Muscle layer of duodenum (tissue), 2 donors: ENCODE data around the gene CLIP4.

Experiments used
- H3K27ac ChIP-seq: one replicate; pipeline ENCODE4 v1.7.0; 2013; ENCODE audit warnings: mild to moderate bottlenecking, low read length
- H3K27me3 ChIP-seq: one replicate; pipeline ENCODE4 v1.7.0; 2013; ENCODE audit warnings: low read depth, mild to moderate bottlenecking, control low read depth, low read length
- H3K36me3 ChIP-seq, 2 donors: one replicate each; pipeline ENCODE4 v1.7.0; 2013; ENCODE audit warnings: low read length in 2 of 2, control low read depth in 1 of 2, mild to moderate bottlenecking in 1 of 2; ENCODE audit not compliant: insufficient read depth in 2 of 2, control insufficient read depth in 1 of 2
- H3K4me1 ChIP-seq, 2 donors: one replicate each; pipeline ENCODE4 v1.7.0; 2013; ENCODE audit warnings: low read length in 2 of 2, mild to moderate bottlenecking in 2 of 2, control low read depth in 1 of 2, moderate library complexity in 1 of 2; ENCODE audit not compliant: insufficient read depth in 2 of 2, control insufficient read depth in 1 of 2
- H3K4me3 ChIP-seq, 2 donors: one replicate each; pipeline ENCODE4 v1.7.0; 2013; ENCODE audit warnings: low read length in 2 of 2, low read depth in 1 of 2, mild to moderate bottlenecking in 1 of 2
- H3K9me3 ChIP-seq, 2 donors: one replicate each; pipeline ENCODE4 v1.7.0; 2013; ENCODE audit warnings: low read length in 2 of 2, control low read depth in 1 of 2, mild to moderate bottlenecking in 1 of 2; ENCODE audit not compliant: control insufficient read depth in 1 of 2
- donor health status: healthy.

CLIP4 gene

DNA sequence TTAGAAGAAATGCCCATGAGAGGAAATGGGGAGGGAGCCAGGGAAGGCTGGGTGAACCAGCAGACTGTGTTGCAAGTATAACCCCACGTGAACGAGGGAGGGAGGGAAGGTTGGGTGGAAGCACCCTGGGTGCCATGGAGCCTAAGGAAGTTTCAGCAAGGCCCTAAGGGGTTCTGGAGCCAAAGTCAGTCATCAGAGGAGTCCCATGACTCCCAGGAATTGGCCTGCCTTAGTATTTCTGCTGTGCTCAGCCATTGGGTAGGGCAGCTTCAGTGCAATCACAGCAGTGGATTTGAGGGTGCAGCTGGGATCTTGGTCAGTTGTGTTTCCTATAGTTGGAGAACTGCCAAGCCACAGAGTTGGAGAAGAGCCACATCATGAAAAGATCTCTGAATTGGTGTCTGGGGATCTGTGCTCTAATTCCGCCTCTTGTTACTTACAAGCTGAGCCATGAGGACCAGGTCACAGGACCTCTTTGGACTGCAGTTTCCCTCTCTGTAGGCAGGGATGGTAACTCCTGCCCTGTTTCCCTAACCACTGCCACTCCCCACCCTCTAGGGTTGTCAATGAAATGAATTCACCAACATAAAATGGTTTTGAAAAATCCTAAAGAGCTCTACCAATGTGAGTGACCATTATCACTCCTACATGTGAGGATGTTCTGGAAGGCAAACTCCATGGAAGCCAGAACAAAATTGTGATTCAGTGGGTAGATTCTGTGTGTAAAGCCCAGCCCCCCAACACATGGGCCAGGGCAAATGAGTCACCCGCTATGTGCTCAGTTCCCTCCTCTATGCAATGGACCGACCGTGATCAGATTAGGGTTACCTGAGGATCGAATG is 108.9 kb downstream of the CLIP4 start:
- Histone ChIP-seq H3K36me3 (no peaks in the 10 kb centered on the region), H3K4me3 (no peak overlapping the region), H3K27me3 (no peaks in the 10 kb centered on the region), H3K27ac (no peak overlapping the region), H3K9me3 (no peaks in the 10 kb centered on the region), H3K4me1 (peaks cover 0 to 6% of the 10 kb centered on the region in 2 donors)

DNA sequence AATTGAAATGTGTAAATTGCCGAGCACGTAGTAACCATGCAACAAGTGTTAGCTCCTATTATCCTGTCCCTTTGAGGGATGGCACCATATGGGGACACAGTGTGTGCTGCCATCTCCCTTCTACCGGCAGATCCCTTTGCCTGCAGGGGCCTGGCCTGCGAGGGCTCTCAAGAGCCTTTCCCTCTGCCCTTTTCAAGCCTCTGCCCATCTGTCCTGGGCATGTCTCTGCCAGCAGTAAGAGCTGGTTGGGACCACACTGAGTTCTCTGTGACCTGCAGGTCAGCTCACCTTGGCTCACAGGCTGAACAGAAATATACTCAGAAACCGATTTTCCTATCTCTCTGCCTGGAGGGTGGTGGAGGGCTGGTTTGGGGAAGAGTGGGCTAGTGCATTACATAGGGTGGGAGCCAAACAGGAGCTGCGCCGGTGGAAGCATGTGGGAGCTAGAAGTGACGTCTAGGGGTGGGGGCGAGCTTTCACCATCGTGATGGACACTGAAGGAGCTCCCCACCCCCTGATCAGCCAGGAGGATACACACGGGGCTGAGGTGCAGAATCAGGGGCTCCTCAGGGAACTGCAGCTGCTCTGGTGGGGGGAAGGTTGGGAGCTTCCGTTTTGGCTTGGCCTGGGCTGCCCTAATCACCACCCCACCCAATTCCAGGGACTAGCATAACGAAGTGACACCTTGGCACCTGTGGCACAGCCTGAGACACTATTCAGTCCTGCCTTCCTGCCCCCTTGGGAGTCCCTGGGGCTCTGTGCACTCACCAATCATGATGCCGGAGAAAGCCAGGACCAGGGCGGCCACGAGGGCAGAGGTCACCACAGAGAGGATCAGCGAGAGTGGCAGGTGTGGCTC is 109.7 kb downstream of the CLIP4 start:
- Histone ChIP-seq H3K36me3 (no peaks in the 10 kb centered on the region), H3K4me1 (peaks cover 0 to 6% of the 10 kb centered on the region in 2 donors), H3K4me3 (no peak overlapping the region), H3K27ac (no peak overlapping the region), H3K27me3 (no peaks in the 10 kb centered on the region), H3K9me3 (no peaks in the 10 kb centered on the region)

DNA sequence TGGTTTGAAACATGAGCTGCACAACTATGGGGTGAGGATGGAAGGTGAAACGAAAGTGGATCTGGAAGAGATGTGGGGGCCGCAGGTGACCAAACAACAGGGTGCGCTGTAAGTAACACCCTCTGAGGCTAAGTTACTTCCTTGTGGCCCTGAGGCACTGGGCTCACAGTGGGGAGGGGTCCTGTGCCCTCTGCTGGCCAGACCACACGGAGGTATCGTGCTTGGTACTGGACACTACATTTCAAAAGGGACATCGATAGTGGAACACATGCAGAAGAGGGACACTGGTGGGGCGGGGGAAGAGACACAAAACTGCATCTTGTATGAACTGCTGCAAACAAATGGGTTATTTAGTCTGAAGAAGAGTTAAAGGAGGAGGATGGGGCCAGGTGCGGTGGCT is 110.6 kb downstream of the CLIP4 start:
- no peaks in the 10 kb centered on the region for H3K9me3 ChIP-seq
- no peak overlapping the region for H3K27ac ChIP-seq
- H3K36me3 ChIP-seq = no peaks in the 10 kb centered on the region
- H3K4me1 ChIP-seq = peaks cover 0 to 6% of the 10 kb centered on the region in 2 donors
- H3K4me3 ChIP-seq = no peak overlapping the region
- H3K27me3 ChIP-seq = no peaks in the 10 kb centered on the region

DNA sequence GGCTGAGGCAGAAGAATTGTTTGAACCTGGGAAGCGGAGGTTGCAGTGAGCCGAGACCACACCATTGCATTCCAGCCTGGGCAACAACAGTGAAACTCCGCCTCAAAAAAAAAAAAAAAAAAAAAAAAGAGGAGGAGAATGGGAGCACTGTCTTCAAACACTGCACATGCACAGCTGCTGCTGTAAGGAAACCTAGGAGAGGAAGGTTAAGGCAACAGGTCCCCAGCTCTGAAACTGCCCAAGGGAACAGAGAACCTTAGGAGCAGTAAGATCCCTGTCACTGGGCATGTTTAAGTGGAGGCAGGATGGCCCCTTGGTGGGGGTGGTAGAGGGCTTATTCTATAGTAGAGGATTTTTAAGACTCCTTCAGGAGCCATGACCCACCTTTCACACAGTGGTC is 111.2 kb downstream of the CLIP4 start:
- H3K27ac ChIP-seq = no peak overlapping the region
- no peaks in the 10 kb centered on the region for H3K9me3 ChIP-seq
- H3K36me3 ChIP-seq = no peaks in the 10 kb centered on the region
- peaks cover 0 to 6% of the 10 kb centered on the region in 2 donors for H3K4me1 ChIP-seq
- no peak overlapping the region for H3K4me3 ChIP-seq
- no peaks in the 10 kb centered on the region for H3K27me3 ChIP-seq

DNA sequence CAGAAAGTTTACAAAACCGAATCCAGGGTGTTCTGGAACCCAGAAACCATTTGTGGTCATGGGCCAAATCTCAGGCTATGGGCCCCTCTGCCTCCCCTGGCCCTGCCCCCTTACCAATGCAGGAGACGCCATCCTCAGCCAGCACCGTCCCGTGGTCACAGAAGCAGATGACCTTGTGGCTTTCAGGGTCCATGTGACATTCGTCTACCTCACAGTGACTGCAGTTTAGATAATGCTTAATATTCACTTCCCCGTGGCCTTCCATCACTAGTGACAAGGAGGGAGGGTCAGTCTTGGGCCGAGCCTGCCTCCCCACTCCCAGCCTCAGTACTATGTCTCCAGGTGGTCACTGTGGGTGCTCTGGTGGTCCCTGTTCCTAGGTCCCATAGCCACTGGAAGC is 111.6 kb downstream of the CLIP4 start:
- Histone ChIP-seq H3K9me3 (no peaks in the 10 kb centered on the region), H3K27ac (no peak overlapping the region), H3K27me3 (no peaks in the 10 kb centered on the region), H3K4me1 (peaks cover 0 to 6% of the 10 kb centered on the region in 2 donors), H3K4me3 (no peak overlapping the region), H3K36me3 (no peaks in the 10 kb centered on the region)

DNA sequence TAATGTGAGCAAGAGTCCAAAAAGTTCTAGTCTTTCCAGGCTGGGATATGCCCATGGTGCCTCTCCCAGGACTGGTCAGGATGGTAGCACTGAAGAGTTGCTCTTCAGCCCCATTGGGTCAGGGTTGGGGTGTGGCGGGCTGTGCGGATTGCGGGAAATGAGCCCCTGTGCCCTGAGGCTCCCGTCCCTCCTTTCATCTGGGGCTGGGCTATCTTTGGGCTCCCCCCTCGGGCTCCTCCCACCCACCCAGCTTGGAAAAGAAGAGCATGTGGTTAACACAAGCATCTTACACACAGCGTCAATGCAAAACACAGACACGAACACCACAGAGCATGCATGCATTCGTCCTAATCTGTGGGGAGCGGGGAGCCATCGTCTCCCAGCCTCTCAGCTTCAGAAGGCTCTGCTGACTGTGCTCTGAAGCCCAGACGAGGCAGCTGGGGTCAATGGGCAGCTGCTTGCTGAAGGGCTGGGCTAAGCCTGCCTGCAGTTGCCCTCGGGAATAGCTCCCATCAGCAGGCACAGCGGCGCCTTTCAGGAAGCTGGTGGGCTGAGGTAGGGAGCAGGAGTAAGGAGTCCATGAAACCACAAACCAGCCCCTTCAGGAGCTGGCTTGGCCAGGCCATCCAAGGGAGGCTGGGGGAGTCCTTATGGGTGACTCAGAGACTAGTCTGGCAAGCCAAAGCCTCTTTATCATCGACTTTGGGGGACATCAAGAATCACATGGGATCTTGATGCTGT is 112.9 kb downstream of the CLIP4 start:
- H3K27ac ChIP-seq = no peak overlapping the region
- H3K36me3 ChIP-seq = no peaks in the 10 kb centered on the region
- no peaks in the 10 kb centered on the region for H3K9me3 ChIP-seq
- H3K27me3 ChIP-seq = no peaks in the 10 kb centered on the region
- peaks cover 0 to 6% of the 10 kb centered on the region in 2 donors for H3K4me1 ChIP-seq
- no peak overlapping the region for H3K4me3 ChIP-seq

DNA sequence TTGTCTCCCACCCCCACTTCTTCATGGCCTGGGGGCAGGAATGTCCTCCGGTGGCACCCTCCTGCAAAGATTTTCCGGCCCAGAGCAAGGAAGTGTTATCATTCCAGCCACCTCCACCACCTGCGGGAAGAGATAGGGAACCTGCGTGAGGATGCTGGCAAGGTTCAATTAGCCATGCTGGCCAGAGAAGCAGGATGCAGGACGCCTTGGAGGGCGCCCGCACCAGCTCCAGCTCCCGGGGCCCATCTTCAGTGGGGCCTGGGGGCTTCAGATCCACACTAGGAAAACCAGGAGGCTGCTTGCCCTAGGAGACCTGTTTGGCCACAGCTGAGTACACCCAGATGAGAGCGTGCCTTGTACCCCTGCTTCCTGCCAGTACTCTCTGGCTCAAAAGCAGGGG is 113.7 kb downstream of the CLIP4 start:
- H3K27me3 ChIP-seq = no peaks in the 10 kb centered on the region
- H3K27ac ChIP-seq = no peak overlapping the region

DNA sequence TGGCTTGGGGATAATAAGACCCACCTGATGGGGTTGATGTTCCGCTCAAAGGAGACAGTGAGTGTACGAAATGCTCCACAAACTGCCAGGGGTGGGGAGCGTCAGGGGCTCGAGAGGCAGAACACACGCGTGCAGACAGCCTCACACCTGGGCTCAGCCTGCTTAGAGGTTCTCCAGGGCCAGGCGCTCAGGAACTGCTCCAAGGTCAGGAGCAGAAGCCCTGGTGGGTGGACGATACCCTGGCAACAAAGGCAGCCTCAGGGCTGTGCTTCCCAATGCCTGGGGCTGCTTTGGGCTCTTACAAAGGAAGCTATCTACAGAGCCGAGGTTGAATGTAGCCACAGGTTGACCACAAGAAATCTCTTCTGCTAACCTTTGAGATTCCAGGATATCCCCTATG is 114.4 kb downstream of the CLIP4 start:
- no peaks in the 10 kb centered on the region for H3K9me3 ChIP-seq
- no peak overlapping the region for H3K4me3 ChIP-seq
- no peaks in the 10 kb centered on the region for H3K4me1 ChIP-seq
- H3K27ac ChIP-seq = no peak overlapping the region
- no peaks in the 10 kb centered on the region for H3K27me3 ChIP-seq
- H3K36me3 ChIP-seq = no peaks in the 10 kb centered on the region

More for the DNA sequence above, 113.7 kb downstream of the CLIP4 start:
- Histone ChIP-seq H3K4me1 (peaks cover 0 to 5% of the 10 kb centered on the region in 2 donors), H3K9me3 (no peaks in the 10 kb centered on the region), H3K4me3 (no peak overlapping the region), H3K36me3 (no peaks in the 10 kb centered on the region)

DNA sequence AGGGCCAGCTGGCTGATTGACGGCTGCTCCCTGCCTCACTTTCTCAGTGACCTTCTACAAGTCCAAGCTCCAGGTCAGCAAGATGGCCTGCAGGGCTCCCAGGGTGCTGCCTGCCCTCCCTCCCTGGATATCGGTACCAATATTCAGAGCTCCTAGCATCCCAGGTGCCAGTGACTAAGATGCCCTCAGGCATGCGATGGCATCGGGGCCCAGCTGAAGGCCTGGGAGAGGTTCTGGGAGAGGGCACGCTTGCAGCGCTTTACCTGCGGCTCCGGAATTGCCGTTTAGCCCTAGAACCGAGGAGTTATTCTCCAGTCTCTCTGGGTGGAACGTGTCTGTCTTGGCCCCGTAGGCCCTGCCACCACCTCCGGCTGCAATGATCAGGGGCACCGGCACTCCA is 116.8 kb downstream of the CLIP4 start:
- no peaks in the 10 kb centered on the region for H3K9me3 ChIP-seq
- no peaks in the 10 kb centered on the region for H3K4me1 ChIP-seq
- no peak overlapping the region for H3K27ac ChIP-seq
- H3K36me3 ChIP-seq = no peaks in the 10 kb centered on the region
- H3K27me3 ChIP-seq = no peaks in the 10 kb centered on the region
- no peak overlapping the region for H3K4me3 ChIP-seq

DNA sequence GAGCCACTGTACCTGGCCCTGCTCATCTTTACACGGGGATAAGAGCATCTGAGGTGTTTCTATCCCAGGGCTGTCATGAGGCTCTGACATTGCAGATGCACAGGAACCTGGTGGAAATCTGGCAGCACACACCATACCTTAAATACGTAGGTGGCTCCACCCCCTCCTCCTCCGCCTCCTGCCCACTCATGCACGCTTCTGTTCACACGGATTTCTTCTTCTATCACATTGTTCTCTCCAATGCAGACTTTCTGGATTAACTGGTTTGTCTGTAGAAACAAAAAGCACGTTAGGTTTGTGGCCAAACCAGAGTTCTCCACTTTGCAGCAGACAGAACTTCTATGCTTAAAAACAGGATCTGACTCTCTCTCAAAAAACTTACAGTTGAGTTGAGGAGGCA is 118.2 kb downstream of the CLIP4 start:
- Histone ChIP-seq H3K27me3 (no peaks in the 10 kb centered on the region), H3K9me3 (no peaks in the 10 kb centered on the region), H3K27ac (no peak overlapping the region), H3K36me3 (no peaks in the 10 kb centered on the region), H3K4me3 (no peak overlapping the region), H3K4me1 (no peaks in the 10 kb centered on the region)

DNA sequence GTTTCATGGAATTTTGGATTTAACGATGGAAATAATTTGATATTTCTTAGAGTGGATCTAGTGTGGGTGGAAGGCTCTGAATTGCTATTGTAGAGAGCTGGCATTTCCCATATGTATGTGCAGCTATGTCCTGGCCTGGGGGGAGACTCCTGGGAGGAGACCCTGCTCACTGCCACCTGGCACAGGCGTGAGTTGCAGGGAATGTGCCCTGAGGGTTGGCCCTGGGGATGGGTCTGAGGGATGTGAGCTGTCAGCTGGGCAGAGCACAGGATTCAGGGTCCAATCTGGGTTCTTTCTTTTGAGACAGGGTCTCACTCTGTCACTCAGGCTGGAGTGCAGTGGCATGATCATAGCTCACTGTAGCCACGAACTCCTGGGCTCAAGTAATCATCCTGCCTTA is 120.2 kb downstream of the CLIP4 start:
- no peaks in the 10 kb centered on the region for H3K36me3 ChIP-seq
- H3K27me3 ChIP-seq = no peaks in the 10 kb centered on the region
- H3K9me3 ChIP-seq = no peaks in the 10 kb centered on the region
- H3K4me3 ChIP-seq = no peak overlapping the region
- H3K4me1 ChIP-seq = no peaks in the 10 kb centered on the region
- H3K27ac ChIP-seq = no peak overlapping the region
